Measurements from ENCODE around the gene MIOX. TPM values are rescaled to one million over a fixed set of nuclear protein-coding genes. Genes with fewer than 3 reads are reported as not detected.

The MIOX gene
- total and polyA plus RNA-seq, 9 of the 15 experiments (the other 6 are each of a cell fraction or from before 2014, with no cell fraction given) = 0.08 TPM; not detected in 8

DNA sequence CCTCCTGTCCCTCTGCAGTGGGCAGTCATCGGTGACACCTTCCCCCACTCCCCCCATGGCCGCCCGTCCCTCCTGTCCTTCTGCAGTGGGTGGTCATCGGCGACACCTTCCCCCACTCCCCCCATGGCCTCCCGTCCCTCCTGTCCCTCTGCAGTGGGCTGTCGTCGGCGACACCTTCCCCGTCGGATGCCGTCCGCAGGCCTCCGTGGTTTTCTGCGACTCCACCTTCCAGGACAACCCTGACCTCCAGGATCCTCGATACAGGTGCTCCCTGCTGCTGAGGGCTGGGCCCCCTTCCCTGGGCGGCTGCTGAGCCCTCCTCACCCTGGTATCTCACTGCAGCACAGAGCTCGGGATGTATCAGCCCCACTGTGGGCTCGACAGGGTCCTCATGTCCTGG, 2.2 kb downstream of the MIOX start:
- in situ Hi-C loops (cut with MboI) = no loop called here
- no peak overlapping the region for H2AFZ ChIP-seq (ENCODE audit: low read depth, low read length)
- FAIRE-seq = no peak
- no peak for DNase-seq (ENCODE audit: extremely low read depth in 1 of 4, low spot score in 3 of 4)
- no peaks in the 10 kb centered on the region for H3K9me1 ChIP-seq (ENCODE audit: control insufficient read depth, insufficient read depth, low read length)
- intact Hi-C loops (cut with micrococcal nuclease) = no loop called here
- ChIA-PET POLR2A (no interaction called here), CTCF (ENCODE audit: low intra/inter-chr PET ratio) (no interaction called here)
- no peak overlapping the region for H3K27ac ChIP-seq (ENCODE audit: extremely low read depth, low read depth, low read length)
- TF ChIP-seq, protein P1, sequence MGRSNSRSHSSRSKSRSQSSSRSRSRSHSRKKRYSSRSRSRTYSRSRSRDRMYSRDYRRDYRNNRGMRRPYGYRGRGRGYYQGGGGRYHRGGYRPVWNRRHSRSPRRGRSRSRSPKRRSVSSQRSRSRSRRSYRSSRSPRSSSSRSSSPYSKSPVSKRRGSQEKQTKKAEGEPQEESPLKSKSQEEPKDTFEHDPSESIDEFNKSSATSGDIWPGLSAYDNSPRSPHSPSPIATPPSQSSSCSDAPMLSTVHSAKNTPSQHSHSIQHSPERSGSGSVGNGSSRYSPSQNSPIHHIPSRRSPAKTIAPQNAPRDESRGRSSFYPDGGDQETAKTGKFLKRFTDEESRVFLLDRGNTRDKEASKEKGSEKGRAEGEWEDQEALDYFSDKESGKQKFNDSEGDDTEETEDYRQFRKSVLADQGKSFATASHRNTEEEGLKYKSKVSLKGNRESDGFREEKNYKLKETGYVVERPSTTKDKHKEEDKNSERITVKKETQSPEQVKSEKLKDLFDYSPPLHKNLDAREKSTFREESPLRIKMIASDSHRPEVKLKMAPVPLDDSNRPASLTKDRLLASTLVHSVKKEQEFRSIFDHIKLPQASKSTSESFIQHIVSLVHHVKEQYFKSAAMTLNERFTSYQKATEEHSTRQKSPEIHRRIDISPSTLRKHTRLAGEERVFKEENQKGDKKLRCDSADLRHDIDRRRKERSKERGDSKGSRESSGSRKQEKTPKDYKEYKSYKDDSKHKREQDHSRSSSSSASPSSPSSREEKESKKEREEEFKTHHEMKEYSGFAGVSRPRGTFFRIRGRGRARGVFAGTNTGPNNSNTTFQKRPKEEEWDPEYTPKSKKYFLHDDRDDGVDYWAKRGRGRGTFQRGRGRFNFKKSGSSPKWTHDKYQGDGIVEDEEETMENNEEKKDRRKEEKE (IDR thresholded peaks at IDR 0.05; ENCODE audit: borderline replicate concordance in 1 of 2, control insufficient read depth in 1 of 2, low read depth in 2 of 2, low read length in 1 of 2) = no peak
- TF ChIP-seq, protein P2, sequence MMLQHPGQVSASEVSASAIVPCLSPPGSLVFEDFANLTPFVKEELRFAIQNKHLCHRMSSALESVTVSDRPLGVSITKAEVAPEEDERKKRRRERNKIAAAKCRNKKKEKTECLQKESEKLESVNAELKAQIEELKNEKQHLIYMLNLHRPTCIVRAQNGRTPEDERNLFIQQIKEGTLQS (IDR thresholded peaks at IDR 0.05) = no peak
- TF ChIP-seq, protein P2 (CRISPR knock-in tag; conservative IDR thresholded peaks at IDR 0.05) = no peak
- TF ChIP-seq NFRKB (IDR thresholded peaks at IDR 0.05; ENCODE audit: low read depth) = no peak
- TF ChIP-seq, protein P3, sequence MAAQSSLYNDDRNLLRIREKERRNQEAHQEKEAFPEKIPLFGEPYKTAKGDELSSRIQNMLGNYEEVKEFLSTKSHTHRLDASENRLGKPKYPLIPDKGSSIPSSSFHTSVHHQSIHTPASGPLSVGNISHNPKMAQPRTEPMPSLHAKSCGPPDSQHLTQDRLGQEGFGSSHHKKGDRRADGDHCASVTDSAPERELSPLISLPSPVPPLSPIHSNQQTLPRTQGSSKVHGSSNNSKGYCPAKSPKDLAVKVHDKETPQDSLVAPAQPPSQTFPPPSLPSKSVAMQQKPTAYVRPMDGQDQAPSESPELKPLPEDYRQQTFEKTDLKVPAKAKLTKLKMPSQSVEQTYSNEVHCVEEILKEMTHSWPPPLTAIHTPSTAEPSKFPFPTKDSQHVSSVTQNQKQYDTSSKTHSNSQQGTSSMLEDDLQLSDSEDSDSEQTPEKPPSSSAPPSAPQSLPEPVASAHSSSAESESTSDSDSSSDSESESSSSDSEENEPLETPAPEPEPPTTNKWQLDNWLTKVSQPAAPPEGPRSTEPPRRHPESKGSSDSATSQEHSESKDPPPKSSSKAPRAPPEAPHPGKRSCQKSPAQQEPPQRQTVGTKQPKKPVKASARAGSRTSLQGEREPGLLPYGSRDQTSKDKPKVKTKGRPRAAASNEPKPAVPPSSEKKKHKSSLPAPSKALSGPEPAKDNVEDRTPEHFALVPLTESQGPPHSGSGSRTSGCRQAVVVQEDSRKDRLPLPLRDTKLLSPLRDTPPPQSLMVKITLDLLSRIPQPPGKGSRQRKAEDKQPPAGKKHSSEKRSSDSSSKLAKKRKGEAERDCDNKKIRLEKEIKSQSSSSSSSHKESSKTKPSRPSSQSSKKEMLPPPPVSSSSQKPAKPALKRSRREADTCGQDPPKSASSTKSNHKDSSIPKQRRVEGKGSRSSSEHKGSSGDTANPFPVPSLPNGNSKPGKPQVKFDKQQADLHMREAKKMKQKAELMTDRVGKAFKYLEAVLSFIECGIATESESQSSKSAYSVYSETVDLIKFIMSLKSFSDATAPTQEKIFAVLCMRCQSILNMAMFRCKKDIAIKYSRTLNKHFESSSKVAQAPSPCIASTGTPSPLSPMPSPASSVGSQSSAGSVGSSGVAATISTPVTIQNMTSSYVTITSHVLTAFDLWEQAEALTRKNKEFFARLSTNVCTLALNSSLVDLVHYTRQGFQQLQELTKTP (IDR thresholded peaks at IDR 0.05; ENCODE audit: low read depth in 1 of 2, partially characterized antibody in 2 of 2) = no peak
- TF ChIP-seq U2AF2 (optimal IDR thresholded peaks at IDR 0.05; ENCODE audit: low read depth, low read length) = no peak
- no peak for TF ChIP-seq CBX2 (IDR thresholded peaks at IDR 0.05; ENCODE audit: insufficient read depth, low read length, poor library complexity, severe bottlenecking)
- no peak for TF ChIP-seq SAFB2 (IDR thresholded peaks at IDR 0.05; ENCODE audit: borderline replicate concordance, low read depth, low read length, severe bottlenecking)
- no peak for TF ChIP-seq ZNF311 (CRISPR knock-in tag; IDR thresholded peaks at IDR 0.05)
- TF ChIP-seq, protein P4, sequence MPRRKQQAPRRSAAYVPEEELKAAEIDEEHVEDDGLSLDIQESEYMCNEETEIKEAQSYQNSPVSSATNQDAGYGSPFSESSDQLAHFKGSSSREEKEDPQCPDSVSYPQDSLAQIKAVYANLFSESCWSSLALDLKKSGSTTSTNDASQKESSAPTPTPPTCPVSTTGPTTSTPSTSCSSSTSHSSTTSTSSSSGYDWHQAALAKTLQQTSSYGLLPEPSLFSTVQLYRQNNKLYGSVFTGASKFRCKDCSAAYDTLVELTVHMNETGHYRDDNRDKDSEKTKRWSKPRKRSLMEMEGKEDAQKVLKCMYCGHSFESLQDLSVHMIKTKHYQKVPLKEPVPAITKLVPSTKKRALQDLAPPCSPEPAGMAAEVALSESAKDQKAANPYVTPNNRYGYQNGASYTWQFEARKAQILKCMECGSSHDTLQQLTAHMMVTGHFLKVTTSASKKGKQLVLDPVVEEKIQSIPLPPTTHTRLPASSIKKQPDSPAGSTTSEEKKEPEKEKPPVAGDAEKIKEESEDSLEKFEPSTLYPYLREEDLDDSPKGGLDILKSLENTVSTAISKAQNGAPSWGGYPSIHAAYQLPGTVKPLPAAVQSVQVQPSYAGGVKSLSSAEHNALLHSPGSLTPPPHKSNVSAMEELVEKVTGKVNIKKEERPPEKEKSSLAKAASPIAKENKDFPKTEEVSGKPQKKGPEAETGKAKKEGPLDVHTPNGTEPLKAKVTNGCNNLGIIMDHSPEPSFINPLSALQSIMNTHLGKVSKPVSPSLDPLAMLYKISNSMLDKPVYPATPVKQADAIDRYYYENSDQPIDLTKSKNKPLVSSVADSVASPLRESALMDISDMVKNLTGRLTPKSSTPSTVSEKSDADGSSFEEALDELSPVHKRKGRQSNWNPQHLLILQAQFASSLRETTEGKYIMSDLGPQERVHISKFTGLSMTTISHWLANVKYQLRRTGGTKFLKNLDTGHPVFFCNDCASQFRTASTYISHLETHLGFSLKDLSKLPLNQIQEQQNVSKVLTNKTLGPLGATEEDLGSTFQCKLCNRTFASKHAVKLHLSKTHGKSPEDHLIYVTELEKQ (CRISPR knock-in tag; IDR thresholded peaks at IDR 0.05) = no peak
- H3K4me3 ChIP-seq = no peak overlapping the region
- no peak overlapping the region for H3K9ac ChIP-seq (ENCODE audit: insufficient read depth in 1 of 2, low read depth in 2 of 2, low read length in 2 of 2)
- WGBS (ENCODE audit: insufficient coverage, low coverage, missing lambda C conversion rate) = 46% methylated on average over 3 of the region's 19 CpGs
- no peaks in the 10 kb centered on the region for H4K20me1 ChIP-seq (replicated peaks; ENCODE audit: control insufficient read depth, insufficient read depth, low read length)
- BruUV-seq (replicated peaks) = no TSS peak
- H3K79me2 ChIP-seq (ENCODE audit: control insufficient read depth, insufficient read depth, low read length) = no peaks in the 10 kb centered on the region
- ATAC-seq = no peak
- H3K36me3 ChIP-seq (ENCODE audit: control insufficient read depth, insufficient read depth, low read length) = no peaks in the 10 kb centered on the region
- H3K27me3 ChIP-seq (ENCODE audit: control insufficient read depth in 2 of 2, insufficient read depth in 2 of 2, low read length in 2 of 2) = no peaks in the 10 kb centered on the region
- H3K4me2 ChIP-seq (ENCODE audit: insufficient read depth, low read length) = no peak overlapping the region
- peaks cover 4 to 40% of the 10 kb centered on the region in 2 experiments; a peak in 3 of 5 replicates for H3K4me1 ChIP-seq (replicated peaks in 1 of 2; ENCODE audit: control insufficient read depth in 2 of 2, insufficient read depth in 2 of 2, low read length in 2 of 2)
- no peaks in the 10 kb centered on the region for H3K9me3 ChIP-seq (replicated peaks; ENCODE audit: control insufficient read depth, insufficient read depth, low read depth, low read length)
